Hepatocyte (in vitro differentiated cells): ENCODE measurements around the gene CDH4. TPM values are rescaled to one million over a fixed set of nuclear protein-coding genes. Genes with fewer than 3 reads are reported as not detected.
"Not testable (repeated sequence)": the region's sequence is repeated elsewhere in the genome, so short reads cannot be mapped to it uniquely, and the experiment has no call there.

Experiments
- DNase-seq: peaks from one replicate; pipeline ENCODE4 v3.0.0-alpha.2; 2016; ENCODE audit warnings: low spot score
- H2AFZ ChIP-seq: fragments of 200-600 bp; sonication (generic); 2 replicates; pipeline ENCODE4 v1.6.0; 2016; ENCODE audit warnings: antibody characterized with exemption, mild to moderate bottlenecking
- H3K27ac ChIP-seq: fragments of 200-600 bp; sonication (generic); 2 replicates; pipeline ENCODE4 v1.5.1; 2016; ENCODE audit warnings: mild to moderate bottlenecking
- H3K27me3 ChIP-seq: fragments of 200-600 bp; sonication (generic); 2 replicates; pipeline ENCODE4 v1.6.1; 2016
- H3K36me3 ChIP-seq: fragments of 200-600 bp; sonication (generic); replicated peaks from 2 replicates; pipeline ENCODE4 v1.5.1; 2016; ENCODE audit warnings: low read depth; ENCODE audit not compliant: insufficient read depth
- H3K4me1 ChIP-seq: fragments of 200-600 bp; sonication (generic); 2 replicates; pipeline ENCODE4 v1.5.1; 2016; ENCODE audit warnings: mild to moderate bottlenecking, moderate library complexity; ENCODE audit not compliant: insufficient read depth
- H3K4me2 ChIP-seq: fragments of 200-600 bp; sonication (generic); 2 replicates; pipeline ENCODE4 v1.6.0; 2016
- H3K4me3 ChIP-seq: fragments of 200-600 bp; sonication (generic); 2 replicates; pipeline ENCODE4 v1.5.1; 2016; ENCODE audit warnings: mild to moderate bottlenecking
- H3K79me2 ChIP-seq: fragments of 200-600 bp; sonication (generic); 2 replicates; pipeline ENCODE4 v1.6.0; 2017; ENCODE audit warnings: mild to moderate bottlenecking
- H3K9me2 ChIP-seq: fragments of 200-600 bp; sonication (generic); replicated peaks from 2 replicates; pipeline ENCODE4 v1.6.0; 2017; ENCODE audit warnings: mild to moderate bottlenecking; ENCODE audit not compliant: insufficient read depth
- H3K9me3 ChIP-seq: fragments of 200-600 bp; sonication (generic); 2 replicates; pipeline ENCODE4 v1.5.1; 2016; ENCODE audit warnings: low read depth, mild to moderate bottlenecking
- H4K20me1 ChIP-seq: fragments of 200-600 bp; sonication (generic); 2 replicates; pipeline ENCODE4 v1.6.0; 2016; ENCODE audit warnings: mild to moderate bottlenecking; ENCODE audit not compliant: insufficient read depth, poor library complexity, severe bottlenecking
- EZH2 ChIP-seq: fragments of 200-600 bp; sonication (generic); IDR thresholded peaks from 2 replicates; pipeline ENCODE4 v1.6.1; 2016; ENCODE audit warnings: antibody characterized with exemption, mild to moderate bottlenecking, borderline replicate concordance
- EZH2phosphoT487 ChIP-seq: fragments of 200-600 bp; sonication (generic); IDR thresholded peaks from one replicate; pipeline ENCODE4 v1.6.1; 2018; ENCODE audit warnings: antibody characterized with exemption, mild to moderate bottlenecking, low read depth, moderate library complexity; ENCODE audit not compliant: unreplicated experiment, severe bottlenecking
- WGBS: methylation state at CpG from one replicate; pipeline ENCODE4 v1.1.6; 2016; ENCODE audit warnings: low lambda C conversion rate; ENCODE audit errors: missing lambda C conversion rate; 5-methylcytosine and 5-hydroxymethylcytosine counted together
- polyA plus RNA-seq: library from polyadenylated mRNA; unstranded; fragments of >200 nt; fragmentation: Nextera tagmentation; extraction: Ambion mirVana; gene quantifications from 2 replicates; pipeline ENCODE4 v1.2.1, GENCODE V29; 2016
- total RNA-seq: library from RNA; depleted of rRNA; stranded (reverse); fragments of >200 nt; gene quantifications from 2 replicates; pipeline ENCODE4 v1.2.3, GENCODE V29; 2014
- TF ChIP-seq, protein P1 (sequence below): fragments of 200-600 bp; sonication (generic); IDR thresholded peaks from 2 replicates; pipeline ENCODE4 v1.5.1; 2016; ENCODE audit warnings: antibody characterized with exemption, mild to moderate bottlenecking; ENCODE audit not compliant: poor library complexity

The CDH4 gene
- total and polyA plus RNA-seq, 2 experiments from 2014 or later: 0.53 to 0.73 TPM

DNA sequence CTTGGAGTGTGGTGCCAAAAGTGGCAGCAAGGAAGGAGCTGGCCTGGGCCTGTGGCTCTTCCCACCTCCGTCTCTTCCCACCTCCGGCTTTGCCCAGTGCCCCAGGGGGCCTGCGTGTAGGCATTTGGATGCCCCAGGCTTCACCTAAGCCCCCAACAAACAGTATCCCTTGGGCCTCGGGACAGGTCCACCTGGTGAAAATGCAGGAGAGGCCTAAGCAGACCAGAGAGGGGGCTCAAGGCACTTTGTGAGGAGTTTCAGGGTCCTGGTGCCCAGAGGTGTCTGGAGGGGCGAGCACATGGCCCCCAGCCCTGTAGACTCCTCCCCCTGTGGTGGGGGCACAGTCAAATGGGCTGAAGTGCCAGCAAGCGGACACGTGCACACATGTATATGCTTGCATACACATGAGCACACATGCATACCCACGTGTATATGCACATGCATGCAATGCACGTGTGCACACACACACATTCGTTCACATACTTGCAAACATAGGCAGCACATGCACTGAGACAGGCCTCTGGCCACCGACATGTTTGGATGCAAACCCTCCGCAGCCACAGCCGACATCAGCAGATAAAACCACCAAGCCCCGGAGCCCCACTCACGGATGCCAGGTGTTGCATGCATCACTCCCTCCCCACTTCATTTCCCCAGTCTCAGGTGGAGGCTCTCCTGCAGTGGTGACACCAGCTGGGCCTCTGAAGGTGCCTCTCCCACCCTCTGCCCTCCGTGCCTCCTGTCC lies 689.1 kb downstream of the CDH4 start:
- no peaks in the 10 kb centered on the region for H3K4me1 ChIP-seq
- DNase-seq: no peak
- no peaks in the 10 kb centered on the region for H3K9me3 ChIP-seq
- H3K9me2 ChIP-seq: no peaks in the 10 kb centered on the region
- WGBS: 89% methylated on average over 16 of the region's 16 CpGs
- no peaks in the 10 kb centered on the region for H3K79me2 ChIP-seq
- no peak overlapping the region for H2AFZ ChIP-seq
- no peak for TF ChIP-seq EZH2phosphoT487
- no peak overlapping the region for H3K4me2 ChIP-seq
- H3K36me3 ChIP-seq: no peaks in the 10 kb centered on the region
- no peaks in the 10 kb centered on the region for H4K20me1 ChIP-seq
- H3K27ac ChIP-seq: no peak overlapping the region
- no peaks in the 10 kb centered on the region for H3K27me3 ChIP-seq
- H3K4me3 ChIP-seq: no peak overlapping the region

DNA sequence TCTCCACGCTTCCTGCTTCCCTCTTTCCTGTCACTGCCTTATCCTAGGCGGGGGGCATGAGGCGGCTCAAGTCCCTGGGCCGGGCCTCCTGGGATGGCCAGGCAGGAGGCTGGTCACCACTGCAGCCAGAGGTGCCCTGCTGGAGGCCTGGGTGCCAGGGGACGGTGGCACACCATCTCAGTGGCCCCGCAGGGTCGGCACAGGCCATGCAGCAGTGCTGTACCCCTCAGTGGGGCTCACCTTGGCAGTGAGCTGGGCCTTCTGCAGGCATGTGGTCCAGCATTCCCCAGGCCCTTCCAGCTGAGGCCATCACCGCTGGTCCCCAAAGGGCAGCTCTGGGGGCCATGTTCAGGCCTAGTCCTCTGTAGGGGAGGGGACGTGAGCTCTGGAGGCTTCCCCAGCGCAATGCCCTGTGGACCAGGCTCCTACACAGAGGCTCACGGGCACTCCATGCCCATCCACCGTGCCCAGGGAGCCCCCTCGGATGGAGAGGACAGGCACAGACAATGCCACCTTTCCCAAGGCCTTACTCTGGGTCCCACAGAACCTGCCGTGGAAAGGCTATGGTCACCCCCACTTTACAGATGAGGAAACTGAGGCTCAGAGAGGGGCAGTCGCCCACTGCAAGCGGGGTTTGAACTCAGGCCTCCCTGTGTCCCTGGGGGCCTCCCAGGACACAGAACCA lies 689.8 kb downstream of the CDH4 start:
- H3K4me1 ChIP-seq: no peaks in the 10 kb centered on the region
- no peak overlapping the region for H3K4me2 ChIP-seq
- no peaks in the 10 kb centered on the region for H3K36me3 ChIP-seq
- H3K27me3 ChIP-seq: no peaks in the 10 kb centered on the region
- WGBS: 96% methylated on average over 16 of the region's 16 CpGs
- no peak overlapping the region for H3K27ac ChIP-seq
- no peaks in the 10 kb centered on the region for H3K79me2 ChIP-seq
- H3K9me3 ChIP-seq: no peaks in the 10 kb centered on the region
- DNase-seq: no peak
- H4K20me1 ChIP-seq: no peaks in the 10 kb centered on the region
- TF ChIP-seq EZH2: no peak
- H3K4me3 ChIP-seq: no peak overlapping the region
- no peaks in the 10 kb centered on the region for H3K9me2 ChIP-seq
- H2AFZ ChIP-seq: no peak overlapping the region

DNA sequence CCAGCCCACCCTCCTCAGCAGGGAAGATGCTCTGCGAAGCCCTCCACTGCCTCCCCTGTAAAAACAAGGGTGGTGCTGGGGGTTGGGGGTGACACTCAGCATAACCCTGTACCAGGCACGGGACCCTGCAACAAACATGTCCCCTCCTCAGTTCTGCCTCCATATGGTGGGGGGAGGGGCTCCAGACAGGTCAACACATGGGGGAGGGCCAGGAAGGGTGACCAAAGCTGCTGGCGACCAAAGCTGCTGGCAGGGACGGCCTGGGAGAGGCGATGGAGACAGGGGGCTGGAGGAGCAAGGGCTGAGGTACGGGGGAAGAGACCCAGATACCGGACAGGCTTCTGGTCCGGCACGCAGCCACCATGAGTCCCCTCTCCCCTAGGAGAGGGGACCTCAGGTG lies 690.5 kb downstream of the CDH4 start:
- 86% methylated on average over 7 of the region's 9 CpGs for WGBS
- TF ChIP-seq, protein P1, sequence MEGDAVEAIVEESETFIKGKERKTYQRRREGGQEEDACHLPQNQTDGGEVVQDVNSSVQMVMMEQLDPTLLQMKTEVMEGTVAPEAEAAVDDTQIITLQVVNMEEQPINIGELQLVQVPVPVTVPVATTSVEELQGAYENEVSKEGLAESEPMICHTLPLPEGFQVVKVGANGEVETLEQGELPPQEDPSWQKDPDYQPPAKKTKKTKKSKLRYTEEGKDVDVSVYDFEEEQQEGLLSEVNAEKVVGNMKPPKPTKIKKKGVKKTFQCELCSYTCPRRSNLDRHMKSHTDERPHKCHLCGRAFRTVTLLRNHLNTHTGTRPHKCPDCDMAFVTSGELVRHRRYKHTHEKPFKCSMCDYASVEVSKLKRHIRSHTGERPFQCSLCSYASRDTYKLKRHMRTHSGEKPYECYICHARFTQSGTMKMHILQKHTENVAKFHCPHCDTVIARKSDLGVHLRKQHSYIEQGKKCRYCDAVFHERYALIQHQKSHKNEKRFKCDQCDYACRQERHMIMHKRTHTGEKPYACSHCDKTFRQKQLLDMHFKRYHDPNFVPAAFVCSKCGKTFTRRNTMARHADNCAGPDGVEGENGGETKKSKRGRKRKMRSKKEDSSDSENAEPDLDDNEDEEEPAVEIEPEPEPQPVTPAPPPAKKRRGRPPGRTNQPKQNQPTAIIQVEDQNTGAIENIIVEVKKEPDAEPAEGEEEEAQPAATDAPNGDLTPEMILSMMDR: no peak
- TF ChIP-seq EZH2: no peak
- TF ChIP-seq EZH2phosphoT487: no peak

DNA sequence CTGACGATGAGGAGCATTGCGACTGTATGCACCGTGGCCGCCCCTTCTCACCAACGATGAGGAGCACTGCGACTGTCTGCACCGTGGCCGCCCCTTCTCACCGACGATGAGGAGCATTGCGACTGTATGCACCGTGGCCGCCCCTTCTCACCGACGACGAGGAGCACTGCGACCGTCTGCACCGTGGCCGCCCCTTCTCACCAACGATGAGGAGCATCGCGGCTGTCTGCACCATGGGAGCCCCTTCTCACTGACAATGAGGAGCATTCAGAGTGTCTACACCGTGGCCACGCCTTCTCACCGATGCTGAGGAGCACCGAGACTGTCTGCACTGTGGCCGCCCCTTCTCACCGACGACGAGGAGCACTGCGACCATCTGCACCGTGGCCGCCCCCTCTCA lies 692.9 kb downstream of the CDH4 start:
- not testable (repeated sequence) for H3K27ac ChIP-seq, H3K27me3 ChIP-seq, H4K20me1 ChIP-seq, H3K9me3 ChIP-seq, H3K4me3 ChIP-seq, H3K4me1 ChIP-seq, DNase-seq, H2AFZ ChIP-seq, H3K79me2 ChIP-seq, H3K4me2 ChIP-seq, H3K9me2 ChIP-seq, H3K36me3 ChIP-seq
- WGBS: 100% methylated on average over 2 of the region's 34 CpGs

More for the DNA sequence above, 690.5 kb downstream of the CDH4 start:
- Histone ChIP-seq H3K4me1 (no peaks in the 10 kb centered on the region), H3K4me2 (no peak overlapping the region), H3K4me3 (no peak overlapping the region), H3K9me2 (no peaks in the 10 kb centered on the region), H3K9me3 (no peaks in the 10 kb centered on the region), H2AFZ (no peak overlapping the region), H3K27me3 (no peaks in the 10 kb centered on the region), H3K27ac (no peak overlapping the region), H4K20me1 (no peaks in the 10 kb centered on the region), H3K36me3 (no peaks in the 10 kb centered on the region), H3K79me2 (no peaks in the 10 kb centered on the region)
- DNase-seq: no peak

DNA sequence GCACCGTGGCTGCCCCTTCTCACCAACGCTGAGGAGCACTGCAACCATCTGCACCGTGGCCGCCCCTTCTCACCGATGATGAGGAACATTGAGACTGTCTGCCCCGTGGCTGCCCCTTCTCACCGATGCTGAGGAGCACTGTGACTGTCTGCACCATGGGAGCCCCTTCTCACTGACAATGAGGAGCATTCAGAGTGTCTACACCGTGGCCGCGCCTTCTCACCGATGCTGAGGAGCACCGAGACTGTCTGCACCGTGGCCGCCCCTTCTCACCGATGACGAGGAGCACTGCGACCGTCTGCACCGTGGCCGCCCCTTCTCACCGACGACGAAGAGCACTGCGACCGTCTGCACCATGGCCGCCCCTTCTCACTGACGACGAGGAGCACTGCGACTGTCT lies 693.4 kb downstream of the CDH4 start:
- H3K27ac ChIP-seq, H3K27me3 ChIP-seq, H3K4me1 ChIP-seq, DNase-seq, H3K4me3 ChIP-seq, H3K4me2 ChIP-seq, H4K20me1 ChIP-seq, H3K79me2 ChIP-seq, H2AFZ ChIP-seq, H3K9me3 ChIP-seq, H3K9me2 ChIP-seq, H3K36me3 ChIP-seq: not testable (repeated sequence)
- whole genome bisulfite sequencing: 94% methylated on average over 22 of the region's 29 CpGs

DNA sequence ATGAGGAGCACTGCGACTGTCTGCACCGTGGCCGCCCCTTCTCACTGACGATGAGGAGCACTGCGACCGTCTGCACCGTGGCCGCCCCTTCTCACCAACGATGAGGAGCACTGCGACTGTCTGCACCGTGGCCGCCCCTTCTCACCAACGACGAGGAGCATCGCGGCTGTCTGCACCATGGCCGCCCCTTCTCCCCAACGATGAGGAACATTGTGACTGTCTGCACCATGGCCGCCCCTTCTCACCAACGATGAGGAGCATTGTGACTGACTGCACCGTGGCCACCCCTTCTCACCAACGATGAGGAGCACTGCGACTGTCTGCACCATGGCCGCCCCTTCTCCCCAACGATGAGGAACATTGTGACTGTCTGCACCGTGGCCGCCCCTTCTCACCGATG lies 696.0 kb downstream of the CDH4 start:
- not testable (repeated sequence) for H3K4me2 ChIP-seq, H3K4me1 ChIP-seq, H3K9me2 ChIP-seq, H3K79me2 ChIP-seq, H3K27me3 ChIP-seq, H3K36me3 ChIP-seq, H3K9me3 ChIP-seq, H2AFZ ChIP-seq, H4K20me1 ChIP-seq, DNase-seq, H3K4me3 ChIP-seq, H3K27ac ChIP-seq
- 100% methylated on average over 3 of the region's 28 CpGs for WGBS
